ENCODE data around the gene TOX2.

Gene TOX2

GRCh38 chr20:43941476-43942200 lies 27.0 kb downstream of the TOX2 start:
- in situ Hi-C loops (cut with MboI; ENCODE audit: low sequenced_read_pairs, unreplicated experiment) = no loop called here
- DNase-seq (ENCODE audit: low spot score) = peak; percentile 60
- no peak for TF ChIP-seq CTCF (IDR thresholded peaks at IDR 0.05; ENCODE audit: borderline replicate concordance, control extremely low read depth, extremely low read depth, insufficient read depth, missing control alignments)

- no peak for TF ChIP-seq CTCF (IDR thresholded peaks at IDR 0.05; ENCODE audit: borderline replicate concordance, control extremely low read depth, extremely low read depth, insufficient read depth, missing control alignments)
- DNase-seq (ENCODE audit: low spot score) = no peak
- in situ Hi-C loops (cut with MboI; ENCODE audit: low sequenced_read_pairs, unreplicated experiment) = no loop called here
These were observed 27.5 kb downstream of the TOX2 start for GRCh38 chr20:43942201-43942590.

- TF ChIP-seq CTCF (IDR thresholded peaks at IDR 0.05; ENCODE audit: borderline replicate concordance, control extremely low read depth, extremely low read depth, insufficient read depth, missing control alignments) = no peak
- in situ Hi-C loops (cut with MboI; ENCODE audit: low sequenced_read_pairs, unreplicated experiment) = no loop called here
- peak; percentile 76 for DNase-seq (ENCODE audit: low spot score)
These were observed 28.1 kb downstream of the TOX2 start for GRCh38 chr20:43942667-43943285.

GRCh38 chr20:43943725-43944124 lies 29.1 kb downstream of the TOX2 start:
- TF ChIP-seq CTCF (IDR thresholded peaks at IDR 0.05; ENCODE audit: borderline replicate concordance, control extremely low read depth, extremely low read depth, insufficient read depth, missing control alignments) = no peak
- in situ Hi-C loops (cut with MboI; ENCODE audit: low sequenced_read_pairs, unreplicated experiment) = no loop called here
- DNase-seq (ENCODE audit: low spot score) = no peak

GRCh38 chr20:43944653-43945235 lies 30.1 kb downstream of the TOX2 start:
- no peak for TF ChIP-seq CTCF (IDR thresholded peaks at IDR 0.05; ENCODE audit: borderline replicate concordance, control extremely low read depth, extremely low read depth, insufficient read depth, missing control alignments)
- in situ Hi-C loops (cut with MboI; ENCODE audit: low sequenced_read_pairs, unreplicated experiment) = no loop called here
- DNase-seq (ENCODE audit: low spot score) = no peak

GRCh38 chr20:43945391-43946205 lies 30.9 kb downstream of the TOX2 start:
- in situ Hi-C loops (cut with MboI; ENCODE audit: low sequenced_read_pairs, unreplicated experiment) = no loop called here
- no peak for TF ChIP-seq CTCF (IDR thresholded peaks at IDR 0.05; ENCODE audit: borderline replicate concordance, control extremely low read depth, extremely low read depth, insufficient read depth, missing control alignments)
- no peak for DNase-seq (ENCODE audit: low spot score)

Measured in GM13976 (cell line).